HG03460 (cell line): ENCODE measurements around the gene IL17REL.

Source experiments
- ATAC-seq: cut with Tn5 transposase; IDR thresholded peaks from one replicate; pipeline ENCODE4 v1.9.1; 2021; ENCODE audit not compliant: unreplicated experiment

The IL17REL gene

GRCh38 chr22:50008151-50009040 is 4.2 kb downstream of the IL17REL start:
- ATAC-seq, result no peak

GRCh38 chr22:50007057-50007511 is 5.5 kb downstream of the IL17REL start:
- ATAC-seq, result no peak

GRCh38 chr22:50004918-50005317 is 7.6 kb downstream of the IL17REL start:
- no peak for ATAC-seq

- no peak for ATAC-seq
These were observed 9.8 kb downstream of the IL17REL start for GRCh38 chr22:50002791-50003190.

- no peak for ATAC-seq
These were observed 11.0 kb downstream of the IL17REL start for GRCh38 chr22:50001388-50002231.

- ATAC-seq, result no peak
These were observed 11.8 kb downstream of the IL17REL start for GRCh38 chr22:50000587-50001387.

- ATAC-seq, result no peak
These were observed 12.5 kb downstream of the IL17REL start for GRCh38 chr22:49999946-50000586.

GRCh38 chr22:49999063-49999945 is 13.3 kb downstream of the IL17REL start:
- no peak for ATAC-seq

GRCh38 chr22:49998718-49999062 is 13.9 kb downstream of the IL17REL start:
- no peak for ATAC-seq

- no peak for ATAC-seq
These were observed 14.4 kb downstream of the IL17REL start for GRCh38 chr22:49997932-49998717.

- ATAC-seq, result no peak
These were observed 15.3 kb downstream of the IL17REL start for GRCh38 chr22:49997251-49997599.

GRCh38 chr22:49996518-49997250 is 15.9 kb downstream of the IL17REL start:
- no peak for ATAC-seq

- ATAC-seq, result no peak
These were observed 16.4 kb downstream of the IL17REL start for GRCh38 chr22:49996119-49996517.

- ATAC-seq, result no peak
These were observed 17.0 kb downstream of the IL17REL start for GRCh38 chr22:49995361-49996118.

GRCh38 chr22:49995041-49995360 is 17.6 kb downstream of the IL17REL start:
- no peak for ATAC-seq

- ATAC-seq, result no peak
These were observed 18.1 kb downstream of the IL17REL start for GRCh38 chr22:49994361-49995040.
